Fibroblast of villous mesenchyme (primary cell): ENCODE measurements around the gene TPCN1. TPM values are rescaled to one million over a fixed set of nuclear protein-coding genes. Genes with fewer than 3 reads are reported as not detected.

Experiments used
- DNase-seq: peaks from one replicate; pipeline ENCODE4 v3.0.0-alpha.2; 2010; ENCODE audit warnings: low read depth
- H3K4me3 ChIP-seq: 2 replicates; pipeline ENCODE4 v1.5.1; 2011; ENCODE audit warnings: low read depth, mild to moderate bottlenecking, low read length
- total RNA-seq: library from RNA; depleted of rRNA; stranded (reverse); fragments of >200 nt; gene quantifications from 2 replicates; pipeline ENCODE4 v1.2.3, GENCODE V29; 2012
- TF ChIP-seq, protein P1 (sequence below): IDR thresholded peaks from 2 replicates; pipeline ENCODE4 v1.5.1; 2012; ENCODE audit warnings: low read depth, mild to moderate bottlenecking, low read length; ENCODE audit not compliant: insufficient read depth

The TPCN1 gene
- total RNA-seq, 1 donor: 25.9 TPM

DNA sequence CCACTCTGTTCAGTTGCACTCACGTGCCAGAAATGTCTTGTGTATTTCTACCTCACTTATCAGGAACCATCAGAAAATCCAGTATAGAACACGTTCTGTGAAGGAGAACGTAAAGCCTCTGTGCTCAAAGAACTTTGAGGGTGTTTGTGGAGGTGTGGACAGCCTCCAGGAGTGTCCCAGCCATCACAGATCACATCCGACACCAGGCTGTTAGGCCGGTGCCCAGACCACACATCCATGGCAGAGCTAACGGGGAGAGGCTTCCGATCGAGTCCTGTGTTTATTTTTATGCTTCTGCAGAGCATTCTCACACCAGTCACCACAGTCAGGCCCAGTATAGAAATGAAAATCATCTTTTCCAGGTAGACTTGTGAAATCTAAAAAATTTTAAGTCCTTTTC is 53.6 kb downstream of the TPCN1 start:
- no peak for DNase-seq
- no peak overlapping the region for H3K4me3 ChIP-seq
- TF ChIP-seq, protein P1, sequence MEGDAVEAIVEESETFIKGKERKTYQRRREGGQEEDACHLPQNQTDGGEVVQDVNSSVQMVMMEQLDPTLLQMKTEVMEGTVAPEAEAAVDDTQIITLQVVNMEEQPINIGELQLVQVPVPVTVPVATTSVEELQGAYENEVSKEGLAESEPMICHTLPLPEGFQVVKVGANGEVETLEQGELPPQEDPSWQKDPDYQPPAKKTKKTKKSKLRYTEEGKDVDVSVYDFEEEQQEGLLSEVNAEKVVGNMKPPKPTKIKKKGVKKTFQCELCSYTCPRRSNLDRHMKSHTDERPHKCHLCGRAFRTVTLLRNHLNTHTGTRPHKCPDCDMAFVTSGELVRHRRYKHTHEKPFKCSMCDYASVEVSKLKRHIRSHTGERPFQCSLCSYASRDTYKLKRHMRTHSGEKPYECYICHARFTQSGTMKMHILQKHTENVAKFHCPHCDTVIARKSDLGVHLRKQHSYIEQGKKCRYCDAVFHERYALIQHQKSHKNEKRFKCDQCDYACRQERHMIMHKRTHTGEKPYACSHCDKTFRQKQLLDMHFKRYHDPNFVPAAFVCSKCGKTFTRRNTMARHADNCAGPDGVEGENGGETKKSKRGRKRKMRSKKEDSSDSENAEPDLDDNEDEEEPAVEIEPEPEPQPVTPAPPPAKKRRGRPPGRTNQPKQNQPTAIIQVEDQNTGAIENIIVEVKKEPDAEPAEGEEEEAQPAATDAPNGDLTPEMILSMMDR: no peak

DNA sequence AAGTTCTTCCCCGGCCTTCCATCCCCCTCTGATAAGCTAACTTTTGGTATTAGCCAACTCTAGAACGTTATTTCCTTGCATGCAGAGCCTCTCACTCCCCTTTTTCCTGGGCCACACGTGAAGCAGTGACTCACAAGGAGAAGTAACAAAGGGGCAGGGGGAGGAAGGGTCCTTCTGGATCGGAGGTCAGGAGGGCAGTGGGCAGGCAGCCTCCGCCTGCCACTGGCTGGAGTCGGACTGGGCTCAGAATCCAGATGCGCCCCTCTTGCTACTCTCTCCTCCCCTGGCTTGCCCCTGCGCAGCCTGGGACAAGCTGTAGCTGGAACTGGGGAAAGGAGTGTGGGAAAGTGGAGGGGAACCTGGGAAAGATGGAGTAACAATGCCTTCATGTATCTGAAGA is 55.0 kb downstream of the TPCN1 start:
- peak; percentile 47 for DNase-seq
- H3K4me3 ChIP-seq: no peak overlapping the region
- TF ChIP-seq, protein P1: no peak

DNA sequence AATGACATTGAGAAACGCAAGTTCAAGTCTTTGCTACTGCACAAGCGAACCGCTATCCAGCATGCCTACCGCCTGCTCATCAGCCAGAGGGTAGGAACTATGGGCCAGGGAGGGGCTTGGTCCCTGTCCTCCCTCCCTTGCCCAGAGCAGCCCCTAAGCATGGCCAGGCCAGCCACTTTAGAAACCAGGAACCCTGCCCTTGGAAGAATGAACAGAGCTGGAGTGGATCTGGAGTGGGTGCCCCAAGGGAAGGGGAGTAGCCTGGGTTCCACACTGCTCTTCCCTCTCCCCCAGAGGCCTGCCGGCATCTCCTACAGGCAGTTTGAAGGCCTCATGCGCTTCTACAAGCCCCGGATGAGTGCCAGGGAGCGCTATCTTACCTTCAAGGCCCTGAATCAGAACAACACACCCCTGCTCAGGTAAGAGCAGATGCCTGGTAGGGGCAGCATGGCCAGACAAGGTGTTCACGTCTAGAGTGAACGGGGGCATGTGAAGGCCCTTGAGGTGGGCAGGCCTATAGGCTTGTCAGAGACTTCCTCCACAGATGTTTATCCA is 55.8 kb downstream of the TPCN1 start:
- H3K4me3 ChIP-seq: no peak overlapping the region
- TF ChIP-seq, protein P1: no peak
- no peak for DNase-seq

DNA sequence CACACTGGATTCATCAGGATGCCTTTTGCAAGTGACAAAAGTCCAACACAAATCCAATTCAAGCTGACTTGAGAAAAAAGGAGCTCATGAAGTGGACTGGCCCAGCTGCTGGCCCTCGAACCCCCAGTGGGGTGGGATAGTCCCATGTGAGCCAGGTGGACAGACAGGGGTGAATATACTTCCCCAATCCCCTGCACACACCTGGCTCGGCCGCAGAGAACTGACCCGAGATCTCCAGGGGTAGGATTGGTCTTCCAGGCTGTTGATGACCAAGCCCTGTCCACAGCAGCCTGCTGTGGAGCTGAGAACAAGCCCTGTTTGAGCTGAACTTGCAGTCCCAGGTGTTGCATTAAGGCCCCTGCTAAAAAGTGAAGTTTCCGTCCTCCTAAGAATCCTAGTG is 56.2 kb downstream of the TPCN1 start:
- H3K4me3 ChIP-seq: no peak overlapping the region
- no peak for DNase-seq
- TF ChIP-seq, protein P1: no peak

DNA sequence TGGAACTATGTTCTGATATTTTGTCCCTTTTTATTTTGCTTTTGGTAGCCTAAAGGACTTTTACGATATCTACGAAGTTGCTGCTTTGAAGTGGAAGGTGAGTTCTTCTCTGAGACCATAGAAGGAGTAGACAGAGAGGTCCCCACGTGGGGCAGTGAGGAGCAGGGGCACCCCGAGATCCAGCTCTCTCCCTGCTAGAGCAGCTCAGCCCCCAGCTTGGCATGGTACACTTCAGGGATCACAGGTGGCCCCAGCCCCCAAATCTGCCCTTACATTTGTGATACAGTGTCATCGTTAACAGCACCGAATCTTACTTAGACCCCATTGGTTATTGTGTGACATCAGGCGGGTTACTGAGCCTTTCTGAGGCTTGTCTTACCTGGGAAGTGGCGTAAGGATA is 56.9 kb downstream of the TPCN1 start:
- TF ChIP-seq, protein P1: no peak
- DNase-seq: no peak
- H3K4me3 ChIP-seq: no peak overlapping the region

DNA sequence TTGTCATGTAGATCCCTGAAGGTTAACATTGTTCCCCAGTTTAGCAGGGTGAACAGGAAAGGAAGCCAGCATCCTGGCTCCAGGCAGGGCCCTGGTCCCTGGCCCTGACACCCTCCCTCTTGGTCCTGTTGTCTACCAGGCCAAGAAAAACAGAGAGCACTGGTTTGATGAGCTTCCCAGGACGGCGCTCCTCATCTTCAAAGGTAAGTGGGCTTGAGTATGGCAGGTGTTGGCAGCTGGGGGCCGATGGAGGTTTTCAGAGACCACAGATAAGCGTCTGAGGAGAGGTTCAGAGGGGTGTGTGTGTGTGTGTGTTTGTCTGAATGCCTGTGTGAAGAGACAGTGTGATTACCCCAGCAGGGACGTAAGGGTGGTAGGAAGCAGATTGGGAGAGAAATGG is 57.4 kb downstream of the TPCN1 start:
- no peak overlapping the region for H3K4me3 ChIP-seq
- TF ChIP-seq, protein P1: no peak
- no peak for DNase-seq

DNA sequence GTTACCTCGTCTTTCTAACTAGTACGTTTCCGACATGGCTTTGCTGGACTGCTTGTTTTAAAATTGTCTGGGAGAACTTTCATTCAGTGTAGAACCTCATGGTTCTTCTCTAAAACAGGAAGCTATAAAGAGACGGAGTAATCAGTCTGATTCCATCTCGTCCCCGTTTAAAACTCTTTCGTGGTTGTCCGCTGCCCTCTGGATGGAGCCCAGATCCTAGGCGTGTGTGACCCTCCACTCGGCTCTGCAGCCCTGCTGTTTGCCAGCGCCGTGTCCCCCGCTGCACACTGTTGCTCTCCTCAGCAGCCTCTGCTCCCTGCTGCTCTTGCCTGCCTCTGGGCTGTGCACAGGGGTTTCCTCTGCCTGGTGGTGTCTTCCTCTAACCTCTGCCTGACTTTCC is 63.5 kb downstream of the TPCN1 start:
- H3K4me3 ChIP-seq: no peak overlapping the region
- TF ChIP-seq, protein P1: no peak
- no peak for DNase-seq
